HepG2 (cell line): ENCODE results near the gene FAM169A. TPM values are rescaled to one million over a fixed set of nuclear protein-coding genes. Genes with fewer than 3 reads are reported as not detected.
A peak's percentile ranks its signal among the peaks of the same experiment; 100 is the strongest.

ENCODE experiments used
- CBFB ChIP-seq: sonication (generic); formaldehyde crosslinking; IDR thresholded peaks from 2 replicates; pipeline ENCODE4 v1.4.0; 2020; ENCODE audit warnings: missing genetic modification reagents
- FOXM1 ChIP-seq: sonication (generic); formaldehyde crosslinking; IDR thresholded peaks from 2 replicates; pipeline ENCODE4 v1.5.0; 2020; ENCODE audit warnings: missing genetic modification reagents
- GABPA ChIP-seq, 2 experiments: IDR thresholded peaks; 2 replicates each; pipeline ENCODE4 v1.6.1; 2011 to 2016; ENCODE audit warnings: low read depth in 2 of 2, low read length in 1 of 2, missing biosample characterization in 1 of 2, missing genetic modification characterization in 1 of 2
- HNF1A ChIP-seq, 2 experiments: sonication (generic) in 1 of 2; formaldehyde crosslinking in 1 of 2; IDR thresholded peaks; 2 replicates each; pipeline versions ENCODE4 v1.4.0 to v1.6.1; 2016 to 2020; ENCODE audit warnings: borderline replicate concordance in 1 of 2, low read depth in 1 of 2, mild to moderate bottlenecking in 1 of 2, missing genetic modification reagents in 1 of 2
- MBNL3 ChIP-seq: fragments of 250-450 bp; sonication (Bioruptor Pico); conservative IDR thresholded peaks from 2 replicates; pipeline ENCODE4 v1.8.0; 2022; ENCODE audit warnings: mild to moderate bottlenecking, inconsistent platforms
- ZBTB1 ChIP-seq: sonication (generic); formaldehyde crosslinking; IDR thresholded peaks from 2 replicates; pipeline ENCODE4 v1.4.0; 2020; ENCODE audit warnings: missing genetic modification reagents, borderline replicate concordance
- ZNF558 ChIP-seq: sonication (generic); formaldehyde crosslinking; IDR thresholded peaks from 2 replicates; pipeline ENCODE4 v1.9.0; 2022; ENCODE audit warnings: mild to moderate bottlenecking, missing genetic modification reagents, borderline replicate concordance
- polyA plus RNA-seq, 8 experiments: library from polyadenylated mRNA; depleted of rRNA in 3 of 8; stranded (reverse) in 7 of 8; unstranded in 1 of 8; fragments of >200 nt; fragmentation: Illumina TruSeq in 4 of 8; extraction: Trizol in 4 of 8; gene quantifications; 2 replicates each; pipeline versions ENCODE4 v1.2.1 to v1.2.3, GENCODE V29; 2011 to 2016; ENCODE audit warnings: low read depth in 4 of 8, missing spikeins in 1 of 8, mixed read lengths in 1 of 8; ENCODE audit not compliant: insufficient read depth in 1 of 8
- total RNA-seq, 5 experiments: library from RNA; depleted of rRNA; stranded (reverse); fragments of >200 nt; fragmentation: Illumina TruSeq; extraction: Trizol; gene quantifications; 2 replicates each; pipeline ENCODE4 v1.2.3, GENCODE V29; 2016; ENCODE audit warnings: low read depth in 1 of 5
- TF ChIP-seq, protein P1 (sequence below): sonication (generic); formaldehyde crosslinking; IDR thresholded peaks from 2 replicates; pipeline ENCODE4 v1.4.0; 2020; ENCODE audit warnings: missing genetic modification reagents
- TF ChIP-seq, protein P2 (sequence below): sonication (generic); formaldehyde crosslinking; conservative IDR thresholded peaks from 2 replicates; pipeline ENCODE4 v1.4.0; 2020; ENCODE audit warnings: missing genetic modification reagents
- TF ChIP-seq, protein P3 (sequence below): sonication (generic); formaldehyde crosslinking; IDR thresholded peaks from 2 replicates; pipeline ENCODE4 v1.4.0; 2020; ENCODE audit warnings: low read depth, mild to moderate bottlenecking, missing genetic modification reagents
- TF ChIP-seq, protein P4 (sequence below), 2 experiments: sonication (generic) in 1 of 2; formaldehyde crosslinking in 1 of 2; IDR thresholded peaks; 2 replicates each; pipeline versions ENCODE4 v1.6.1 to v1.9.0; 2014 to 2022; ENCODE audit warnings: antibody characterized with exemption in 1 of 2, borderline replicate concordance in 1 of 2, inconsistent platforms in 1 of 2, low read depth in 1 of 2, missing genetic modification reagents in 1 of 2

Gene FAM169A
- total and polyA plus RNA-seq, 2 of the 13 experiments (the other 11 are each of a cell fraction or from before 2014, with no cell fraction given): 21.1 to 110 TPM

GRCh38 chr5:74877624-74878304 is 11.6 kb upstream of the FAM169A start (continued):
- TF ChIP-seq HNF1A (IDR thresholded peaks at IDR 0.05; ENCODE audit: low read depth) (no peak), HNF1A (CRISPR knock-in tag; IDR thresholded peaks at IDR 0.05; ENCODE audit: borderline replicate concordance) (no peak; the same call in 1 of the 2 replicates), ZBTB1 (CRISPR knock-in tag) (no peak), GABPA (IDR thresholded peaks at IDR 0.05; ENCODE audit: low read depth, low read length) (no peak), GABPA (CRISPR knock-in tag; IDR thresholded peaks at IDR 0.05; ENCODE audit: low read depth) (no peak), MBNL3 (no peak), CBFB (CRISPR knock-in tag) (no peak), FOXM1 (CRISPR knock-in tag) (no peak), ZNF558 (CRISPR knock-in tag) (no peak)
- TF ChIP-seq, protein P1, sequence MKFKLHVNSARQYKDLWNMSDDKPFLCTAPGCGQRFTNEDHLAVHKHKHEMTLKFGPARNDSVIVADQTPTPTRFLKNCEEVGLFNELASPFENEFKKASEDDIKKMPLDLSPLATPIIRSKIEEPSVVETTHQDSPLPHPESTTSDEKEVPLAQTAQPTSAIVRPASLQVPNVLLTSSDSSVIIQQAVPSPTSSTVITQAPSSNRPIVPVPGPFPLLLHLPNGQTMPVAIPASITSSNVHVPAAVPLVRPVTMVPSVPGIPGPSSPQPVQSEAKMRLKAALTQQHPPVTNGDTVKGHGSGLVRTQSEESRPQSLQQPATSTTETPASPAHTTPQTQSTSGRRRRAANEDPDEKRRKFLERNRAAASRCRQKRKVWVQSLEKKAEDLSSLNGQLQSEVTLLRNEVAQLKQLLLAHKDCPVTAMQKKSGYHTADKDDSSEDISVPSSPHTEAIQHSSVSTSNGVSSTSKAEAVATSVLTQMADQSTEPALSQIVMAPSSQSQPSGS (CRISPR knock-in tag): no peak
- TF ChIP-seq, protein P2, sequence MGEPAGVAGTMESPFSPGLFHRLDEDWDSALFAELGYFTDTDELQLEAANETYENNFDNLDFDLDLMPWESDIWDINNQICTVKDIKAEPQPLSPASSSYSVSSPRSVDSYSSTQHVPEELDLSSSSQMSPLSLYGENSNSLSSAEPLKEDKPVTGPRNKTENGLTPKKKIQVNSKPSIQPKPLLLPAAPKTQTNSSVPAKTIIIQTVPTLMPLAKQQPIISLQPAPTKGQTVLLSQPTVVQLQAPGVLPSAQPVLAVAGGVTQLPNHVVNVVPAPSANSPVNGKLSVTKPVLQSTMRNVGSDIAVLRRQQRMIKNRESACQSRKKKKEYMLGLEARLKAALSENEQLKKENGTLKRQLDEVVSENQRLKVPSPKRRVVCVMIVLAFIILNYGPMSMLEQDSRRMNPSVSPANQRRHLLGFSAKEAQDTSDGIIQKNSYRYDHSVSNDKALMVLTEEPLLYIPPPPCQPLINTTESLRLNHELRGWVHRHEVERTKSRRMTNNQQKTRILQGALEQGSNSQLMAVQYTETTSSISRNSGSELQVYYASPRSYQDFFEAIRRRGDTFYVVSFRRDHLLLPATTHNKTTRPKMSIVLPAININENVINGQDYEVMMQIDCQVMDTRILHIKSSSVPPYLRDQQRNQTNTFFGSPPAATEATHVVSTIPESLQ (CRISPR knock-in tag): no peak
- TF ChIP-seq, protein P3, sequence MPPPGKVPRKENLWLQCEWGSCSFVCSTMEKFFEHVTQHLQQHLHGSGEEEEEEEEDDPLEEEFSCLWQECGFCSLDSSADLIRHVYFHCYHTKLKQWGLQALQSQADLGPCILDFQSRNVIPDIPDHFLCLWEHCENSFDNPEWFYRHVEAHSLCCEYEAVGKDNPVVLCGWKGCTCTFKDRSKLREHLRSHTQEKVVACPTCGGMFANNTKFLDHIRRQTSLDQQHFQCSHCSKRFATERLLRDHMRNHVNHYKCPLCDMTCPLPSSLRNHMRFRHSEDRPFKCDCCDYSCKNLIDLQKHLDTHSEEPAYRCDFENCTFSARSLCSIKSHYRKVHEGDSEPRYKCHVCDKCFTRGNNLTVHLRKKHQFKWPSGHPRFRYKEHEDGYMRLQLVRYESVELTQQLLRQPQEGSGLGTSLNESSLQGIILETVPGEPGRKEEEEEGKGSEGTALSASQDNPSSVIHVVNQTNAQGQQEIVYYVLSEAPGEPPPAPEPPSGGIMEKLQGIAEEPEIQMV (CRISPR knock-in tag): no peak
- TF ChIP-seq, protein P4, sequence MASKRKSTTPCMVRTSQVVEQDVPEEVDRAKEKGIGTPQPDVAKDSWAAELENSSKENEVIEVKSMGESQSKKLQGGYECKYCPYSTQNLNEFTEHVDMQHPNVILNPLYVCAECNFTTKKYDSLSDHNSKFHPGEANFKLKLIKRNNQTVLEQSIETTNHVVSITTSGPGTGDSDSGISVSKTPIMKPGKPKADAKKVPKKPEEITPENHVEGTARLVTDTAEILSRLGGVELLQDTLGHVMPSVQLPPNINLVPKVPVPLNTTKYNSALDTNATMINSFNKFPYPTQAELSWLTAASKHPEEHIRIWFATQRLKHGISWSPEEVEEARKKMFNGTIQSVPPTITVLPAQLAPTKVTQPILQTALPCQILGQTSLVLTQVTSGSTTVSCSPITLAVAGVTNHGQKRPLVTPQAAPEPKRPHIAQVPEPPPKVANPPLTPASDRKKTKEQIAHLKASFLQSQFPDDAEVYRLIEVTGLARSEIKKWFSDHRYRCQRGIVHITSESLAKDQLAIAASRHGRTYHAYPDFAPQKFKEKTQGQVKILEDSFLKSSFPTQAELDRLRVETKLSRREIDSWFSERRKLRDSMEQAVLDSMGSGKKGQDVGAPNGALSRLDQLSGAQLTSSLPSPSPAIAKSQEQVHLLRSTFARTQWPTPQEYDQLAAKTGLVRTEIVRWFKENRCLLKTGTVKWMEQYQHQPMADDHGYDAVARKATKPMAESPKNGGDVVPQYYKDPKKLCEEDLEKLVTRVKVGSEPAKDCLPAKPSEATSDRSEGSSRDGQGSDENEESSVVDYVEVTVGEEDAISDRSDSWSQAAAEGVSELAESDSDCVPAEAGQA (IDR thresholded peaks at IDR 0.05; ENCODE audit: low read depth): 0 out of 2 replicates have a peak, but pooled peaks have one; percentile 10
- TF ChIP-seq, protein P4 (CRISPR knock-in tag; IDR thresholded peaks at IDR 0.05; ENCODE audit: borderline replicate concordance): no peak
